Measurements from ENCODE around the gene FLYWCH1. TPM values are rescaled to one million over a fixed set of nuclear protein-coding genes. Genes with fewer than 3 reads are reported as not detected.

Gene FLYWCH1
- total and polyA plus RNA-seq, 2 of the 8 experiments (the other 6 are each of a cell fraction or from before 2014, with no cell fraction given): 12.4 to 23.5 TPM

DNA sequence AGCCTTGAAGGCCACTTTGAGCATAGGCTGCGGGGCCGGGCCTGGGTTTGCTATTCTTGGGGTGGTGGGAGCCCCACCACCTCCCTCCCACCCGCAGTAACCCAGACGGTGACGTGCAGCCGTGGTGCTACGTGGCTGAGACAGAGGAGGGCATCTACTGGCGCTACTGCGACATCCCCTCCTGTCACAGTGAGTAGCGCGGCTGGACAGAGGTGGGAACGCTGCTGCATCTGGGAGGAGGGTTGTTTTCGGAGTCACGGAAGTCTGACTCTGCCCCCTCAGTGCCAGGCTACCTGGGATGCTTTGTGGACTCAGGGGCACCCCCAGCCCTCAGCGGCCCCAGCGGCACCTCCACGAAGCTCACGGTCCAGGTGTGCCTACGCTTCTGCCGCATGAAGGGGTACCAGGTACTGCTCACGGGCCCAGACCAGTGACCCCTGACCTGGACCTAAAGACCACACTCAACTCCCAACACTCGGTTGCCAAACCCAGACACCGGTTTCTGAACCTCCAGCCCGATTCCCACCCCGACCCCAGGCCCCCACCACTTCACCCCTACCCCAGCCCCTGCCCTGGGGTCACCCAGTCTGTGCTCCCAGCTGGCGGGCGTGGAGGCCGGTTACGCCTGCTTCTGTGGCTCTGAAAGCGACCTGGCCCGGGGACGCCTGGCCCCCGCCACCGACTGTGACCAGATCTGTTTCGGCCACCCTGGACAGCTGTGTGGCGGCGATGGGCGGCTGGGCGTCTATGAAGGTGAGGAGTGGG, 54.5 kb downstream of the FLYWCH1 start:
- no peak overlapping the region for H3K4ac ChIP-seq (replicated peaks; ENCODE audit: insufficient read length, low read depth, low read length)
- H2AK5ac ChIP-seq (ENCODE audit: low read depth, low read length): 0 out of 2 replicates have a peak overlapping the region, but pooled peaks have one; percentile 82
- peak overlapping the region; percentile 40 to 66; a peak in 3 of 4 replicates for H3K4me2 ChIP-seq (ENCODE audit: insufficient read depth in 1 of 2, low read depth in 2 of 2, low read length in 2 of 2)
- no peak overlapping the region for H3K56ac ChIP-seq (replicated peaks; ENCODE audit: insufficient read length, low read depth, low read length)
- no peak overlapping the region for H3K9ac ChIP-seq (replicated peaks in 1 of 4; ENCODE audit: extremely low read depth in 1 of 4, low read depth in 3 of 4, low read length in 3 of 4)
- FAIRE-seq (no peak), DNase-seq (ENCODE audit: low read depth in 1 of 2, low spot score in 2 of 2) (no peak)
- peaks cover 27% of the 10 kb centered on the region for H3K23me2 ChIP-seq (ENCODE audit: low read depth, low read length)
- H3K36me3 ChIP-seq (ENCODE audit: control insufficient read depth in 2 of 4, insufficient read depth in 4 of 4, low read length in 3 of 4): no peaks in the 10 kb centered on the region
- peaks cover 4% of the 10 kb centered on the region; the same call in 1 of the 2 replicates for H3K79me1 ChIP-seq (ENCODE audit: low read depth, low read length)
- peaks cover 15 to 18% of the 10 kb centered on the region in 2 experiments for H4K20me1 ChIP-seq (replicated peaks in 1 of 2; ENCODE audit: control insufficient read depth in 1 of 2, insufficient read depth in 2 of 2, low read length in 2 of 2)
- no peak overlapping the region for H2BK15ac ChIP-seq (ENCODE audit: low read length)
- H3K9me3 ChIP-seq (ENCODE audit: insufficient read depth in 2 of 2, low read depth in 1 of 2, low read length in 1 of 2): no peaks in the 10 kb centered on the region
- ChIA-PET CTCF (ENCODE audit: partially characterized antibody) (interaction anchor here (0.5 to 2.4 kb wide), 10 partner anchors 12 to 1116 kb away, joined by 3 to 10 read pairs (median 4); partner anchors contain the start of gene CLDN6), POLR2A (ENCODE audit: partially characterized antibody) (interaction anchor here (0.7 to 25.4 kb wide), 7 partner anchors 7 to 59 kb away, joined by 3 to 455 read pairs (median 20); partner anchors contain the start of genes CLDN6, HCFC1R1, PKMYT1 and THOC6)
- H2BK12ac ChIP-seq (ENCODE audit: low read depth, low read length): peak overlapping the region; percentile 60; the same call in 1 of the 2 replicates
- H3K23ac ChIP-seq (ENCODE audit: insufficient read length): no peak overlapping the region
- H3K14ac ChIP-seq (ENCODE audit: insufficient read length): no peak overlapping the region
- H2BK5ac ChIP-seq (ENCODE audit: low read depth, low read length): no peak overlapping the region
- no peak overlapping the region for H4K5ac ChIP-seq (ENCODE audit: insufficient read length, low read depth, low read length)
- no peak overlapping the region for H3K27ac ChIP-seq (ENCODE audit: low read depth, low read length)
- H3K79me2 ChIP-seq (ENCODE audit: control insufficient read depth in 1 of 2, insufficient read depth in 2 of 2, low read length in 2 of 2): peaks cover 0 to 2% of the 10 kb centered on the region in 2 experiments; a peak in 1 of 4 replicates
- no peak overlapping the region for H2BK120ac ChIP-seq (replicated peaks; ENCODE audit: low read depth, low read length)
- no peak overlapping the region for H4K91ac ChIP-seq (replicated peaks; ENCODE audit: insufficient read length, low read length)
- H2BK20ac ChIP-seq (ENCODE audit: low read length): no peak overlapping the region
- 83% methylated on average over 32 of the region's 39 CpGs; no CpG with 5 or more reads in 1 of the 2 experiments for WGBS, 2 experiments (ENCODE audit: extremely low coverage in 1 of 2, insufficient coverage in 1 of 2, insufficient read length in 1 of 2, insufficient replicate concordance in 2 of 2, low coverage in 1 of 2, low lambda C conversion rate in 2 of 2, missing lambda C conversion rate in 1 of 2)
- H3K27me3 ChIP-seq (replicated peaks in 1 of 4; ENCODE audit: control insufficient read depth in 3 of 4, extremely low read depth in 1 of 4, insufficient read depth in 3 of 4, low read length in 3 of 4): peaks cover 15 to 32% (median 23%) of the 10 kb centered on the region in 4 experiments; a peak in 6 of 7 replicates
- H3K4me3 ChIP-seq (ENCODE audit: extremely low read depth in 1 of 4, insufficient read depth in 2 of 4, low read depth in 3 of 4, low read length in 4 of 4): peak overlapping the region in 1 of 4 experiments; percentile 51; a peak in 3 of 8 replicates
- H4K8ac ChIP-seq (ENCODE audit: extremely low read depth, insufficient read depth, low read length): no peak overlapping the region
- peaks cover 0 to 39% (median 23%) of the 10 kb centered on the region in 4 experiments; a peak in 6 of 7 replicates for H3K4me1 ChIP-seq (replicated peaks in 1 of 4; ENCODE audit: control insufficient read depth in 3 of 4, insufficient read depth in 4 of 4, low read length in 3 of 4)
- H3K18ac ChIP-seq (ENCODE audit: extremely low read depth, low read length): no peak overlapping the region
- H2AFZ ChIP-seq (ENCODE audit: low read length): no peak overlapping the region
- no peak for TF ChIP-seq MAX (IDR thresholded peaks at IDR 0.05)
- TF ChIP-seq FOSL1 (IDR thresholded peaks at IDR 0.05; ENCODE audit: insufficient read depth, low read depth, low read length): no peak
- no peak for TF ChIP-seq BACH1 (IDR thresholded peaks at IDR 0.05; ENCODE audit: low read length)
- TF ChIP-seq NRF1 (IDR thresholded peaks at IDR 0.05; ENCODE audit: low read depth, low read length): no peak
- TF ChIP-seq EGR1 (IDR thresholded peaks at IDR 0.05; ENCODE audit: borderline replicate concordance, low read depth, low read length): no peak
- no peak for TF ChIP-seq POU5F1 (IDR thresholded peaks at IDR 0.05; ENCODE audit: low read depth, low read length)
- no peak for TF ChIP-seq EZH2 (IDR thresholded peaks at IDR 0.05; ENCODE audit: low read depth, low read length, severe bottlenecking)
- TF ChIP-seq BCL11A (IDR thresholded peaks at IDR 0.05; ENCODE audit: low read depth in 2 of 2, low read length in 2 of 2): no peak
- TF ChIP-seq GTF2F1 (IDR thresholded peaks at IDR 0.05; ENCODE audit: borderline replicate concordance, low read depth, low read length): no peak
- no peak for TF ChIP-seq POLR2A (IDR thresholded peaks at IDR 0.05; ENCODE audit: control extremely low read depth in 1 of 2, low read depth in 2 of 2, low read length in 2 of 2)

Measured in H1 (cell line).